Amygdala (tissue), 56 donors: ENCODE measurements around the gene CBX3.
"Not testable (repeated sequence)": the region's sequence is repeated elsewhere in the genome, so short reads cannot be mapped to it uniquely, and the experiment has no call there.

ENCODE experiments used
- DNase-seq, 56 donors: peaks; one replicate each; lab custom pipeline; 2025; lab: John Stamatoyannopoulos, UW

CBX3 gene

GRCh38 chr7:26168458-26169023, 33.0 kb upstream of the CBX3 start:
- no peak for DNase-seq

- no peak for DNase-seq
These were observed 32.3 kb upstream of the CBX3 start for GRCh38 chr7:26169271-26169670.

DNA sequence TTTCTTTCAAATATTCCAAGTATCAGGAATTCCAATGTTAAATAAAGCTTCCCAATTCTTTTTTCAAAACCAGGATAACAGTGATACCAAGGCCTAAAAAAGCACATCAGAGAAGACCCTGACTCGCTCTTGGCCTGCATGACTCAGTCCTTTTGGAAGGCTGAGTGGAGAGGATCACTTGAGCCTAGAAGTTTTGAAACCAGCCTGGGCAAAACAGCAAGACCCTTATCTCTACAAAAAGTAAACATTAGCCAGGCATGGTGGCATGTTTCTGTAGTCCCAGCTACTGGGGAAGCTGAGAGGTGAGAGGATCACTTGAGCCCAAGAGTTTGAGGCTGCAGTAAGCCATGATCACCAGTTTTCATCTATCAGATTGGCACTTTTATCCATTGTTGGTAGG, 30.9 kb upstream of the CBX3 start:
- DNase-seq = no peak

DNA sequence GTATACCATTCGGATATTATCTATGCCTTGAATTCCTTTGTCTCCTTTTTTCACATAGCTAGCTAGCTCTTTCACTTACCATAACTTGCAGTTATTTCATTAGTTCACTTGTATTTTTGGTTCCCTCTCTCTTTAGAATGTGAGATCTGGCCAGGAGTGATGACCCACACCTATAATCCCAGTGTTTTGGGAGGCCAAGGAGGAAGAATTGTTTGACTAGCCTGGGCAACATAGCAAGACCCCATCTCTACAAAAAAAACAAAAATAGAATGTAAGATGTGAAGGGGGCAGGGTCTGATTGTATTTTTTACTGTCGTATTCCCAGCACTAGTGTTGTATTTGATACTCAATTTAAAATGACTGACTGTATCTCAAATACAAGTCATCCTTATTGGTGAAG, 29.9 kb upstream of the CBX3 start:
- no peak for DNase-seq

- no peak for DNase-seq
These were observed 29.5 kb upstream of the CBX3 start for GRCh38 chr7:26172048-26172447.

DNA sequence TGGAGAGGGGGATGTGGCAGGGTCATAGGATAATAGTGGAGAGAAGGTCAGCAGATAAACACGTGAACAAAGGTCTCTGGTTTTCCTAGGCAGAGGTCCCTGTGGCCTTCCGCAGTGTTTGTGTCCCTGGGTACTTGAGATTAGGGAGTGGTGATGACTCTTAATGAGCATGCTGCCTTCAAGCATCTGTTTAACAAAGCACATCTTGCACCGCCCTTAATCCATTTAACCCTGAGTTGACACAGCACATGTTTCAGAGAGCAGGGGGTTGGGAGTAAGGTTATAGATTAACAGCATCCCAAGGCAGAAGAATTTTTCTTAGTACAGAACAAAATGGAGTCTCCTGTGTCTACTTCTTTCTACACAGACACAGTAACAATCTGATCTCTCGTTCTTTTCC, 25.6 kb upstream of the CBX3 start:
- DNase-seq = not testable (repeated sequence)

DNA sequence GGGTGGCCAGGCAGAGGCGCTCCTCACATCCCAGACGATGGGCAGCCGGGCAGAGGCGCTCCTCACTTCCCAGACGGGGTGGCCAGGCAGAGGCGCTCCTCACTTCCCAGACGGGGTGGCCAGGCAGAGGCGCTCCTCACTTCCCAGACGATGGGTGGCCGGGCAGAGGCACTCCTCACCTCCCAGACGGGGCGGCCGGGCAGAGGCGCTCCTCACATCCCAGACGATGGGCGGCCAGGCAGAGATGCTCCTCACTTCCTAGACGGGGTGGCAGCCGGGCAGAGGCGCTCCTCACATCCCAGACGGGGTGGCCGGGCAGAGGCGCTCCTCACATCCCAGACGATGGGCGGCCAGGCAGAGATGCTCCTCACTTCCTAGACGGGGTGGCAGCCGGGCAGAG, 24.8 kb upstream of the CBX3 start:
- DNase-seq = not testable (repeated sequence)

DNA sequence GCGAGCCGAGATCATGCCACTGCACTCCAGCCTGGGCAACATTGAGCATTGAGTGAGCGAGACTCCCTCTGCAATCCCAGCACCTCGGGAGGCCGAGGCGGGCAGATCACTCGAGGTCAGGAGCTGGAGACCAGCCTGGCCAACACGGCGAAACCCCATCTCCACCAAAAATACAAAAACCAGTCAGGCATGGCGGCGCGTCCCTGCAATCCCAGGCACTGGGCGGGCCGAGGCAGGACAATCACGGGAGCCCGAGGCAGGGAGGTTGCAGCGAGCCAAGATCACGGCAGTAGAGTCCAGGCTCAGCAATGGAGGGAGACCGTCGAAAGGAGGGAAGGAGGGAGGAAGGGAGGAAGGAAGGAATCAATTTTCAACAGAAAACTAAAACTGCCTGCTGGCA, 24.3 kb upstream of the CBX3 start:
- DNase-seq = not testable (repeated sequence)

- DNase-seq = no peak
These were observed 23.1 kb upstream of the CBX3 start for GRCh38 chr7:26178272-26178960.

- DNase-seq = no peak
These were observed 22.1 kb upstream of the CBX3 start for GRCh38 chr7:26179422-26179821.

GRCh38 chr7:26179826-26180497, 21.6 kb upstream of the CBX3 start:
- DNase-seq = no peak

DNA sequence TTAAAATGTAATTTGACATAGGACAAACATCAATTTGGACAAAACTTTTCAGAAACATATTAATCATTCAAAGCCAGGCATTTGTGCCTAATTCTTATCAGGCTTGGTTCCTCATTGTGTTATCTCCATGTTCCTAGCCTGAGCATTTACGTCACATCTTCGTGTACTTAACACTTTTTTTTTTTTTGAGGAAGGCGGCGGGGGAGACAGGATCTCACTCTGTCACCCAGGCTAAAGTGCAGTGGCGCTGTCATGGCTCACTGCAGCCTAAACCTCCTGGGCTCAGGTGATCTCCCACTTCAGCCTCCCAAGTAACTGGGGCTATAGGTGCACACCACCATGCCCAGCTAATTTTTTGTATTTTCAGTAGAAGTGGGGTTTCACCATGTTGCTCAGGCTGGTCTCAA, 20.8 kb upstream of the CBX3 start:
- DNase-seq = no peak

DNA sequence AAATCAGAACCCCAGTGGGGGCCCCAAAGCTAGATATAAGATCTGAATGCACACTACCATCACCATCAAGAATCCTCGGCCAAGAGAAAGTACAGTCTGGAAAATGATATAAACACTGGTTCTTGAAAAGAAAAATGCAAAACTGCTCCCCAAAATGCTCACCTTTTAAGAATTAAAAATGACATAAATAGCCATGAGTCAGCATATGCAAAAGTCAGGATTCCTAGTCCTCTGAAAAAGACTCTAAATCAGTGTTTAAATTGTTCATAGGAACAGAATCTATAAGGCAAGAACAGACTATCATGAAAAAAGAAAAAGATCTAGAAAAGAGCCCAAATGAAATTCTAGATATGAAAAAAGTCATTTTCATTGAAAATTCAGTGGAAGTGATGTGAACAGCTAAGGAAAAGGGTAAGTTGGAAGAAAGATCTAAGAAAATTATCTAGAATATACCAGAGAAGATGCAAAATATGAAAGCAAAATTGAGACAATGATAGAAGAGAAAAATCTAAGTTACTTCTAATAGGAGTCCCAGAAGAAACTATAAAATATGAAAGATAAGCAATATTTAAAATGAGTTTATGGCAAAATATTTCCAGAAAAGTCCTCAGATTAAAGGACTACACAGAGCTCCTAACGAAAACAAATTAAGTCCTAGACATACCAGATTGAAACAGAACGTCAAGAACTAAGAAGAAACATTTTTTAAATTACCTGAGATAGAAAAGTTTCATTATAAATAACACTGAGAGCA, 19.9 kb upstream of the CBX3 start:
- no peak for DNase-seq

DNA sequence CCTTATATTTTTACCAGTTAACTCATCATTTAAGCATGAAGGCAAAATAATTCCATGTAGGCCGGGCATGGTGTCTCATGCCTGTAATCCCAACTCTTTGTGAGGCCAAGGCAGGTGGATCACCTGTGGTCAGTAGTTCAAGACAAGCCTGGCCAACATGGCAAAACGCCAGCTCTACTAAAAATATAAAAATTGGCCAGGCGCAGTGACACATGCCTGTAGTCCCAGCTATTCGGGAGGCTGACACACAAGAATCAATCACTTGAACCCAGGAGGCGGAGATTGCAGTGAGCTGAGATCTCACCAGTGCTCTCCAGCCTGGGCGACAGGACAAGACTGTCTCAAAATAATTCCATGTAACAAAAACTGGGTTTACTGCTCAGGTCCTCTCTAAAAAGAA, 19.3 kb upstream of the CBX3 start:
- no peak for DNase-seq

DNA sequence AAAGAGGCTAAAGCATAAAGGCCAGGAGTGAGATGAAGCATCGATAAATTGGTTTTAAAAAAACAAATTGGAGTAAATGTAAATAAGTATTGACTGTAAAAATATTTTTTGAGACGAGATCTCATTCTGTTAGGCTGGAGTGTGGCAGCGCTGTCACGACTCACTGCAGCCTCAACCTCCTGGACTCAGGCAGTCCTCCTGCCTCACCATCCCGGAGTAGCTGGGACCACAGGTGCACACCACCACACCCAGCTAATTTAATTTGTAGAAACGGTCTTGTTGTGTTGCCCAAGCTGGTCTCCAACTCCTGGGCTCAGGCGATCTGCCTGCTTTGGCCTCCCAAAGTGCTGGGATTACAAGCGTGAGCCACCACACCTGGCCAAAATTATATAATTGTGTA, 18.8 kb upstream of the CBX3 start:
- no peak for DNase-seq

- no peak for DNase-seq
These were observed 17.8 kb upstream of the CBX3 start for GRCh38 chr7:26183545-26184280.

DNA sequence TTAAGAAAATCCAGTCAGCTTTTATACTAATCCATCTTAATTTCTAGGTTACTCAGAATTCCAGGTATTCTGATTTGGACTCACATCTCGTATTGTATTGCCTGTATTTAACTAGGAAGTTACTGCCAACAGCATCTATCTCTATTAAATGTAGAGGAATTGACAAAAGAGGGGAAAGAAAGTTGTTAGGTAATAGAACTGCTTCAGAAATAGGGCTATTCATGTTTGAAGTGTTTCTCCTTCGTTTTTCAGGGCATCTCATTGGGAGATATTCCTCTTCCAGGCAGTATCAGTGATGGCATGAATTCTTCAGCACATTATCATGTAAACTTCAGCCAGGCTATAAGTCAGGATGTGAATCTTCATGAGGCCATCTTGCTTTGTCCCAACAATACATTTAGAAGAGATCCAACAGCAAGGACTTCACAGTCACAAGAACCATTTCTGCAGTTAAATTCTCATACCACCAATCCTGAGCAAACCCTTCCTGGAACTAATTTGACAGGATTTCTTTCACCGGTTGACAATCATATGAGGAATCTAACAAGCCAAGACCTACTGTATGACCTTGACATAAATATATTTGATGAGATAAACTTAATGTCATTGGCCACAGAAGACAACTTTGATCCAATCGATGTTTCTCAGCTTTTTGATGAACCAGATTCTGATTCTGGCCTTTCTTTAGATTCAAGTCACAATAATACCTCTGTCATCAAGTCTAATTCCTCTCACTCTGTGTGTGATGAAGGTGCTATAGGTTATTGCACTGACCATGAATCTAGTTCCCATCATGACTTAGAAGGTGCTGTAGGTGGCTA, 17.1 kb upstream of the CBX3 start:
- not testable (repeated sequence) for DNase-seq

- DNase-seq = no peak
These were observed 16.3 kb upstream of the CBX3 start for GRCh38 chr7:26185131-26185843.

- no peak for DNase-seq
These were observed 15.7 kb upstream of the CBX3 start for GRCh38 chr7:26185844-26186180.
